Inferior parietal cortex (tissue), 1 donor: ENCODE results near the gene USP20.
A peak's percentile ranks its signal among the peaks of the same experiment; 100 is the strongest.

Experiments used
- DNase-seq: peaks from one replicate; pipeline ENCODE4 v3.0.0-alpha.2; 2016; ENCODE audit errors: extremely low spot score

USP20 gene

GRCh38 chr9:129823542-129823934, 11.7 kb upstream of the USP20 start:
- no peak for DNase-seq

GRCh38 chr9:129823935-129824601, 11.2 kb upstream of the USP20 start, which contains the start of gene TOR1A:
TOR1A (minus strand) TSS chr9:129824136; CDS start chr9:129824085, 51 bp downstream.
- DNase-seq: peak; percentile 96

GRCh38 chr9:129826344-129826743, 8.9 kb upstream of the USP20 start:
- DNase-seq: no peak

GRCh38 chr9:129826759-129827158, 8.5 kb upstream of the USP20 start:
- DNase-seq: no peak

- DNase-seq: no peak
Observed at GRCh38 chr9:129828051-129828450, 7.2 kb upstream of the USP20 start.

GRCh38 chr9:129828969-129829368, 6.3 kb upstream of the USP20 start:
- DNase-seq: no peak

- DNase-seq: no peak
Observed at GRCh38 chr9:129832982-129833381, 2.3 kb upstream of the USP20 start.

GRCh38 chr9:129834489-129835127, 650 bp upstream of the USP20 start:
- no peak for DNase-seq

- DNase-seq: no peak
Observed at GRCh38 chr9:129835860-129836223, 584 bp downstream of the USP20 start.

GRCh38 chr9:129836311-129837007, 1.2 kb downstream of the USP20 start:
- DNase-seq: no peak

GRCh38 chr9:129838707-129839259, 3.5 kb downstream of the USP20 start:
- peak; percentile 17 for DNase-seq

- DNase-seq: no peak
Observed at GRCh38 chr9:129839324-129840023, 4.2 kb downstream of the USP20 start.

- no peak for DNase-seq
Observed at GRCh38 chr9:129840034-129840433, 4.8 kb downstream of the USP20 start.

GRCh38 chr9:129841071-129841470, 5.8 kb downstream of the USP20 start:
- no peak for DNase-seq

GRCh38 chr9:129845373-129845772, 10.1 kb downstream of the USP20 start:
- no peak for DNase-seq

- DNase-seq: no peak
Observed at GRCh38 chr9:129848712-129849441, 13.6 kb downstream of the USP20 start.

GRCh38 chr9:129849901-129850300, 14.6 kb downstream of the USP20 start:
- DNase-seq: no peak

GRCh38 chr9:129850821-129851550, 15.7 kb downstream of the USP20 start:
- no peak for DNase-seq

- no peak for DNase-seq
Observed at GRCh38 chr9:129851821-129852220, 16.6 kb downstream of the USP20 start.

- no peak for DNase-seq
Observed at GRCh38 chr9:129852579-129852978, 17.3 kb downstream of the USP20 start.

GRCh38 chr9:129853614-129854013, 18.4 kb downstream of the USP20 start:
- no peak for DNase-seq
